Right renal cortex interstitium (tissue), 3 donors: ENCODE data around the gene PKP4. TPM values are rescaled to one million over a fixed set of nuclear protein-coding genes. Genes with fewer than 3 reads are reported as not detected.

ENCODE experiments used
- DNase-seq, 3 donors: peaks; one replicate each; pipeline ENCODE4 v3.0.0-alpha.2; 2013; ENCODE audit warnings: low read depth in 3 of 3, low spot score in 2 of 3
- polyA plus RNA-seq, 3 donors: library from polyadenylated mRNA; unstranded; fragments of 120-200 nt; gene quantifications; one replicate each; pipeline ENCODE4 v1.2.1, GENCODE V29; 2013; ENCODE audit not compliant: insufficient read length in 3 of 3

Gene PKP4
- polyA plus RNA-seq, 3 donors, result 156 to 161 (median 157) TPM

- DNase-seq, result no peak
These were observed 271.7 kb downstream of the PKP4 start for GRCh38 chr2:158728422-158728821.

GRCh38 chr2:158729451-158729850 is 272.7 kb downstream of the PKP4 start:
- DNase-seq, result no peak

GRCh38 chr2:158729873-158730620 is 273.3 kb downstream of the PKP4 start:
- no peak for DNase-seq

- DNase-seq, result no peak
These were observed 273.9 kb downstream of the PKP4 start for GRCh38 chr2:158730621-158731140.

GRCh38 chr2:158731386-158731785 is 274.6 kb downstream of the PKP4 start:
- no peak for DNase-seq

Other genes starting within 250 kb of the PKP4 start
- 1 to 10 TPM; 6.7 to 8.2 (median 8.0) TPM for gene CCDC148, start 199 bp upstream of the PKP4 start, polyA plus RNA-seq